Sciatic nerve (tissue), 2 donors: ENCODE results near the gene SORCS2. TPM values are rescaled to one million over a fixed set of nuclear protein-coding genes. Genes with fewer than 3 reads are reported as not detected.

Experiments used
- ATAC-seq: fragments of 200-7000 bp; cut with Tn5 transposase; one replicate; pipeline ENCODE4 v1.9.1; 2020; ENCODE audit warnings: mild to moderate bottlenecking, moderate library complexity
- DNase-seq: peaks from one replicate; pipeline ENCODE4 v3.0.0-alpha.2; 2020; ENCODE audit warnings: low spot score
- intact Hi-C: fragments of 100-400 bp; cut with DNase I; formaldehyde crosslinking; loops from one replicate; pipeline ENCODE4 v1.14.2; 2022
- total RNA-seq: library from RNA; stranded (reverse); fragmentation: NEBNext Ultra II Directional; extraction: Animal tissue kit (Norgen Biotek cat#: 25700); gene quantifications from one replicate; pipeline ENCODE4 v1.2.1, GENCODE V29; 2021
- donor health status: DM: no; HTN: no; CAD: no.
- donor health status: DM: no; HTN: no; CAD: no.

Gene SORCS2
- total RNA-seq, 1 donor from 2014 or later: 52.5 TPM

GRCh38 chr4:7289589-7289988, 97.3 kb downstream of the SORCS2 start:
- intact Hi-C loops: no loop called here
- ATAC-seq (no peak), DNase-seq (no peak)

GRCh38 chr4:7291372-7292114, 99.2 kb downstream of the SORCS2 start:
- DNase-seq (peak; percentile 80), ATAC-seq (peak; percentile 54)
- intact Hi-C loops: no loop called here

GRCh38 chr4:7293703-7294102, 101.4 kb downstream of the SORCS2 start:
- intact Hi-C loops: no loop called here
- ATAC-seq (no peak), DNase-seq (no peak)

GRCh38 chr4:7294176-7294756, 101.9 kb downstream of the SORCS2 start:
- DNase-seq (no peak), ATAC-seq (no peak)
- intact Hi-C loops: no loop called here

- intact Hi-C loops: loop anchor here (5.0 kb wide), 1 partner anchor 103 kb away; the partner anchor contains the start of gene SORCS2
- DNase-seq (peak; percentile 87), ATAC-seq (peak; percentile 75)
Measured at GRCh38 chr4:7295197-7295910, 103.0 kb downstream of the SORCS2 start.

GRCh38 chr4:7295911-7296660, 103.7 kb downstream of the SORCS2 start:
- intact Hi-C loops: loop anchor here (5.0 kb wide), 1 partner anchor 104 kb away; the partner anchor contains the start of gene SORCS2
- DNase-seq: peak; percentile 77
- ATAC-seq: peak; percentile 72

- intact Hi-C loops: loop anchor here (5.0 kb wide), 1 partner anchor 104 kb away; the partner anchor contains the start of gene SORCS2
Measured at GRCh38 chr4:7296661-7297335, 104.5 kb downstream of the SORCS2 start.

GRCh38 chr4:7297374-7297773, 105.0 kb downstream of the SORCS2 start:
- ATAC-seq (no peak), DNase-seq (no peak)
- intact Hi-C loops: loop anchor here (5.0 kb wide), 1 partner anchor 105 kb away; the partner anchor contains the start of gene SORCS2

More at GRCh38 chr4:7296661-7297335, 104.5 kb downstream of the SORCS2 start:
- DNase-seq (no peak), ATAC-seq (no peak)

- DNase-seq (no peak), ATAC-seq (no peak)
- intact Hi-C loops: loop anchor here (5.0 kb wide), 1 partner anchor 106 kb away; the partner anchor contains the start of gene SORCS2
Measured at GRCh38 chr4:7297881-7298280, 105.5 kb downstream of the SORCS2 start.

GRCh38 chr4:7298619-7299009, 106.3 kb downstream of the SORCS2 start:
- intact Hi-C loops: loop anchor here (5.0 kb wide), 1 partner anchor 106 kb away; the partner anchor contains the start of gene SORCS2
- DNase-seq: no peak

GRCh38 chr4:7299010-7299907, 106.9 kb downstream of the SORCS2 start:
- ATAC-seq (no peak), DNase-seq (no peak)
- intact Hi-C loops: loop anchor here (5.0 kb wide), 1 partner anchor 107 kb away; the partner anchor contains the start of gene SORCS2

More at GRCh38 chr4:7298619-7299009, 106.3 kb downstream of the SORCS2 start:
- no peak for ATAC-seq

- intact Hi-C loops: loop anchor here (5.0 kb wide), 1 partner anchor 108 kb away; the partner anchor contains the start of gene SORCS2
- ATAC-seq (no peak), DNase-seq (no peak)
Measured at GRCh38 chr4:7299908-7300710, 107.8 kb downstream of the SORCS2 start.

GRCh38 chr4:7300711-7301095, 108.4 kb downstream of the SORCS2 start:
- ATAC-seq (no peak), DNase-seq (no peak)
- intact Hi-C loops: no loop called here

- DNase-seq (no peak), ATAC-seq (no peak)
- intact Hi-C loops: no loop called here
Measured at GRCh38 chr4:7301126-7301785, 108.9 kb downstream of the SORCS2 start.

GRCh38 chr4:7301846-7302630, 109.7 kb downstream of the SORCS2 start:
- no peak for ATAC-seq
- intact Hi-C loops: no loop called here

More at GRCh38 chr4:7301846-7302630, 109.7 kb downstream of the SORCS2 start:
- no peak for DNase-seq
